GM12872 (cell line): ENCODE results near the gene FAM162B.

ENCODE experiments used
- TF ChIP-seq, protein P1 (sequence below): IDR thresholded peaks from 3 replicates; pipeline ENCODE4 v1.5.1; 2011; ENCODE audit warnings: low read depth, mild to moderate bottlenecking, low read length, moderate library complexity; ENCODE audit not compliant: insufficient read depth

The FAM162B gene

DNA sequence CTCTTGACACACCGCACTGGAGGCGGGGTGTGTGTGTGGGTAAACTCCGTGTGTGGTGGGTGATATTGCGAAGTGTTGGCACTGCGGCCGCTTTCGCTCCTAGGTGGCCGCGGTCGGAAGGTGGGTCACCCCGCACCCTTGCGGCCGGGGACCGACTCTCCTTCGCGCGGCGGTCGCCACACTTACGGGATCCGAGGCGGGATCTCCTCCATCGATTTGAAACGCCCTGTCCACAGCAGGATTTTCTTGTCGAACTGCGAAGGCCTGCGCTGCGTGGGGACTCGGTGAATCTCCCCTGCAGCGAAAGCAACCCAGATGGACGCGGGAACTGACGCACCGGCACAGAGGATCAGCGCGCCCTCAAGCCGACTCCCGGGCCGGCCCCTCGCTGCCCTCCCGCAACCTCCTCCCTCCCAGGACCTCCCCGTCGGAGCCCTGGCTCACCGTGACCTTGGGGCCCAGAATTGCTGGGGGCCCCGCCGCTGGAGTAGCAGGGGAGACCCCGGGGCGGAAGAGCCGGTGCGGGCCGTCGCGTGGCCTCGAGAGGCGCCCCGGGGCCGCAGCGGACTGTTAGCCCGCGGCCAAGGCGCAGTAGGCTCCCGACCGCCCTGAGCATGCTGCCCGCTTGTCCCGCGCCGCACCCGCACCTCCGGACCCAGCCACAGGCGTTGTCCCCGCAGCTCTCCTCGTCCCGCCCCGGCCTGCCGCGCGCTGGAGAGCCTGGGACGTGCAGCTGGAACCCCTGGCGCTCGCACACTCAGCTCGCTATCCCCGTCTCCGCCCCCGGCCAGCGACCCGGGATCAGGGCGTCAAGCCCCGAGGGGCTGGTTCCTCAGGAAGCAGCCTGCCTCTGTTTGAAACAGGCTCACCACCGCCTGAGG is at the start of gene FAM162B:
Gene FAM162B, minus strand, starts transcription at position 759 of the 881 bp plus-strand sequence. Its CDS starts 143 bp downstream, at position 616.
- TF ChIP-seq, protein P1, sequence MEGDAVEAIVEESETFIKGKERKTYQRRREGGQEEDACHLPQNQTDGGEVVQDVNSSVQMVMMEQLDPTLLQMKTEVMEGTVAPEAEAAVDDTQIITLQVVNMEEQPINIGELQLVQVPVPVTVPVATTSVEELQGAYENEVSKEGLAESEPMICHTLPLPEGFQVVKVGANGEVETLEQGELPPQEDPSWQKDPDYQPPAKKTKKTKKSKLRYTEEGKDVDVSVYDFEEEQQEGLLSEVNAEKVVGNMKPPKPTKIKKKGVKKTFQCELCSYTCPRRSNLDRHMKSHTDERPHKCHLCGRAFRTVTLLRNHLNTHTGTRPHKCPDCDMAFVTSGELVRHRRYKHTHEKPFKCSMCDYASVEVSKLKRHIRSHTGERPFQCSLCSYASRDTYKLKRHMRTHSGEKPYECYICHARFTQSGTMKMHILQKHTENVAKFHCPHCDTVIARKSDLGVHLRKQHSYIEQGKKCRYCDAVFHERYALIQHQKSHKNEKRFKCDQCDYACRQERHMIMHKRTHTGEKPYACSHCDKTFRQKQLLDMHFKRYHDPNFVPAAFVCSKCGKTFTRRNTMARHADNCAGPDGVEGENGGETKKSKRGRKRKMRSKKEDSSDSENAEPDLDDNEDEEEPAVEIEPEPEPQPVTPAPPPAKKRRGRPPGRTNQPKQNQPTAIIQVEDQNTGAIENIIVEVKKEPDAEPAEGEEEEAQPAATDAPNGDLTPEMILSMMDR = no peak

DNA sequence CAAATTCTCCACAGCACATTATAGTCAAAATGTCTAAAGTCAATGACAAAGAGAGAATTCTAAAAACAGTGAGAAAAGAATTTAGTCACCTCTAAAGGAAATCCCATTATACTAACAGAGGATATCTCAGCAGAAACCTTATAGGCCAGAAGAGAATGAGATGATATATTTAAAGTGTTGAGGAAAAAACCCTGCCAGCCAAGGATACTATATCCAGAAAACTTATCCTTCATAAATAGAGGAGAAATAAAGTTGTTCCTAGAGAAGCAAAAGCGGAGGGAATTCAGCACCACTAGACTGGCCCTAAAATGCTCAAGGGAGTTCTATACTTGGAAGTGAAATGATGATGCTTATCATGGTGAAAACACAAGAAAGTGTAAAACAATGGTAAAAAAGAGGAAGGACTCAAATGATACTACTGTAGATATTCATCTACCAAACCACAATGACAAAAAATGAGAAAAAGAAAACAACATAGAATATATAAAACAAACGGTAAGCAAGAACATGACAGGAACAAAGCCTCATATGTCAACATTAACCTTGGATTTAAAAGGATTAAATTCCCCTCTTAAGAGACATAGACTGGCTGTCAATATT is 46.6 kb upstream of the FAM162B start:
- TF ChIP-seq, protein P1 = no peak

DNA sequence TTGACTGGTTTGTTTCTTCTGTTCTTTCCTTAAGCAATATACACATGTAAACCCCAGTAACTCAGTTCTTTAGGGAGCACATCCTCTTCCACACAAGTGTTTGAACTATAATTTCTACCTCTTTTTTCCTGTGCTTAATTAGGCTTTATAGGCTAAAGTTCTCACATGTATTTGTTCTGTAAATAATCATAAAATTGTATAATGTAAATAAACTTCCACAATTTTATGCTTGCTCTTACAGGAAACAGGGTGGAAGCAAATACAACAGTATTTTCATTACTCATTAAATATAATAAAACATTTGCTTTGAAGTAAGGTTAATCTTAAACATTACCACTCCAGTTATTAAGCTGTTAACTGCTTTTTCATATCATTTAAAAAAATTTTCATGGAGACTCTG is 36.5 kb upstream of the FAM162B start:
- TF ChIP-seq, protein P1 = no peak

DNA sequence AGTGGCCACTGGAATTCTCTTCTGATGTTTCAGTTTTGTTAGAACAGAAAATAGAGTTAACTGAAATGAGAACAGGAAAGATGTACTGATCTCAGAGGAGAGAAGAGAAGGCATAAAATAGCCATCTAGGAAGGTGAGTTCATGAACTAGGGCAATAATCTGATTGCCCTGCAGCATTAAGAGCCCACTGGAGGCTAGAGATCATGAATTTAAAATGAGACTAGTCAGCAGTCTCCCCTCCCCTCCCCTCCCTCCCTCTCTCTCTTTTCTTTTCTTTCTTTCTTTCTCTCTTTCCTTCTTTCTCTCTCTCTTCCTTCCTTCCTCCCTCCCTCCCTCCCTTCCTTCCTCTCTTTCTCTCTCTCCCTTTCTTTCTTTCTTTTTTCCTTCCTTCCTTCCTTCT is 34.4 kb upstream of the FAM162B start:
- TF ChIP-seq, protein P1 = no peak

DNA sequence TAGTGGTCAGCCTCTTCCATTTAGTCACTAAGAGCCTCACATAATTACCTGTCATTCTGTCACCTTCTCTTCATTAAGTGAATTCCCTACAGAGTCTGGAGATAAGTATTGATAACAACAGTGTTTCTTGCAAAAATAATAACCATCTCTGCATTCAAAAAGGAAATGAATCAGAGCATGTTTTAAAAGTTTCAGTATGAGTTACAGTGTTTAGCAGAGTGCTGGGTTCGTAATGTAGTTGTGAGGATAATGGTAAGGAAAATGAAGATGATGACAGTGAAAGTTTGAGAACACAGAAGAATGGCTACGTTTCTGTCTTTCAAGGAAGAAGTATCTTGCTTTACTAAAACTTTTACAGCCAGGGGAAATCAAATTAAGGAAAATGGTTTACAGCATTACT is 32.1 kb upstream of the FAM162B start:
- TF ChIP-seq, protein P1 = no peak

DNA sequence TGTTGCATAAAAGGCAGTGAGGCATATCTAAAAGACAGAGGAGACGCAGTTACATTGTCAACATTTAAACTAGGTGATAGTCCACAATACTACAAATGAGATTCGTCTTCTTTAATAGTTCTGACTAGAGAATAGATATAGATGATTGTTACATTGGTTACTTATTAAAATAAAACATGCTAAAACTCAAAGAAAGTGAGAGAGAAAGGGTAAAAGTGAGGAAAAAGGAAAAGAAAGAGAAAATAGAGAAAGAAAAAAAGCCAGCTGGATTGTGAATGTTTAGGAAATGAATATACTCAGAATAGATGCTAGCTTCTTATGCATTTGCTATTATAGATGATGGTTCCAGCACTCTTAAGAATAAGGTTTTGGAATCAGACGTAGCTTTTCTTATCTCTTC is 27.7 kb upstream of the FAM162B start:
- TF ChIP-seq, protein P1 = no peak

DNA sequence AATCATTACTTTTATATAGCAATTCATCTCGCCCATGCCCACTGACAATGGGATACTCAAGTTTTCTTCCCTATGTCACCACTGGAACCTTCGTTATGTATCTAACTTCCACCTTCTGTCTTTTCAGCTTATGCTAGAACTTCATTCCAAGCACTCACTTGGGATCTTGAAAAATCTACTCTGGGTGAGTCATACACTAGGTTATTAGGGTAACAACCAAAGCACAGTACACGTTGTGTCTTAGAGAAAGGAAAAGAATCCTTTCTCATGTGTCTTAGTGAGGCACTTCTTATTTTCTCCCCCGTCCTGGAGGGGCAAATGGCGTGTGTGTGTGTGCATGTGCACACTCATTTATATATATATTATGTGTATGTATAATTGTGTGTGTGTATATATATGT is 18.3 kb upstream of the FAM162B start:
- TF ChIP-seq, protein P1 = no peak
